ENCODE data around the gene NCAPD2.

Gene NCAPD2

GRCh38 chr12:6575648-6576047 lies 81.7 kb downstream of the NCAPD2 start:
- Mint-ChIP-seq H3K4me3 (peak overlapping the region in 1 of 2 donors; percentile 13), H3K9me3 (no peaks in the 10 kb centered on the region), H3K4me1 (ENCODE audit: low read depth in 2 of 2) (peaks cover 0 to 3% of the 10 kb centered on the region in 2 donors), H3K27ac (peak overlapping the region; percentile 29 to 51), H3K36me3 (ENCODE audit: insufficient read depth) (peaks cover 100% of the 10 kb centered on the region), H3K27me3 (no peaks in the 10 kb centered on the region)
- no peak for DNase-seq
- ATAC-seq (replicated peaks) = no peak

Measured in effector memory CD8-positive, alpha-beta T cell (primary cell).